Stimulated activated CD8-positive, alpha-beta memory T cell treated with anti-CD3 and anti-CD28 coated beads, Interleukin-4, amount 100 ng/mL, for 48 hours (primary cell): ENCODE measurements around the gene PCK1.

Experiments used
- DNase-seq: peaks from one replicate; pipeline ENCODE4 v3.0.0-alpha.2; 2020

The PCK1 gene

GRCh38 chr20:57561356-57562279 lies 708 bp downstream of the PCK1 start:
- DNase-seq = no peak

- DNase-seq = no peak
Observed at GRCh38 chr20:57562541-57563465, 1.9 kb downstream of the PCK1 start.

GRCh38 chr20:57563522-57563921 lies 2.6 kb downstream of the PCK1 start:
- DNase-seq = no peak

GRCh38 chr20:57564180-57564802 lies 3.4 kb downstream of the PCK1 start:
- DNase-seq = no peak

DNA sequence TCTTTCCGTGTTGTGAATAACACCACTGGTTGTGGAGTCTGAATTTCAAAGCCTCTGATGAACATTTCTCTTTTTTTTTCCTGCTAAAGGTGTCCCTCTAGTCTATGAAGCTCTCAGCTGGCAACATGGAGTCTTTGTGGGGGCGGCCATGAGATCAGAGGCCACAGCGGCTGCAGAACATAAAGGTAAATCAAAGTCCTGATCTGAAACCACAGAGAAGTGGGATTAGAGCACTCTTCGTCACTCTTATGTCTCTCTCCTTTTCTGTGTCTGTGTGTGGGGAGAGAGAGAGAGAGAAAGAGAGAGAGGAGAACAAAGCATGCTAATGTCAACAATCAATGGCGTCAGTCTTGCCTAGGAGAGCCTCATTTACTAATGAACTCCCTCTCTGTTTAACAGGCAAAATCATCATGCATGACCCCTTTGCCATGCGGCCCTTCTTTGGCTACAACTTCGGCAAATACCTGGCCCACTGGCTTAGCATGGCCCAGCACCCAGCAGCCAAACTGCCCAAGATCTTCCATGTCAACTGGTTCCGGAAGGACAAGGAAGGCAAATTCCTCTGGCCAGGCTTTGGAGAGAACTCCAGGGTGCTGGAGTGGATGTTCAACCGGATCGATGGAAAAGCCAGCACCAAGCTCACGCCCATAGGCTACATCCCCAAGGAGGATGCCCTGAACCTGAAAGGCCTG lies 4.2 kb downstream of the PCK1 start:
- DNase-seq = no peak

DNA sequence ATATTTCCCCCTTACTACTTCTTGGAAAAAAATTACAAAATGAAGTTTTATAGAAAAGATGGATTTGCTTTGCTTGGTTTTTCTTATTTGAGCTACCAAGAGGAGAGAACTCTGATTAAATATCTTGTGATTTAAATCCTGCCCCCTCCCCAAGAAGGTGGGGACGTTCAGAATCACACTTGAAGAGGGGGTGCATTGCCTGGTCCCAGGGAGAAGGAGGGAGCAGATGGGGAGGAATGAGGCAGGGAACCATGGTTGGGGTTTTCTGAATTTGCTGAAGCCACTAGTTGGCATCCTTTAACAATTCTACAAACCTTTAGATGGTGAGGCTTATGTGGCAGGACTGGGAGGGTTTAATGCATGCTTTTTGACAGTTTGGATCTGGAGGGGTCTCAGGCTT lies 5.5 kb downstream of the PCK1 start:
- no peak for DNase-seq

DNA sequence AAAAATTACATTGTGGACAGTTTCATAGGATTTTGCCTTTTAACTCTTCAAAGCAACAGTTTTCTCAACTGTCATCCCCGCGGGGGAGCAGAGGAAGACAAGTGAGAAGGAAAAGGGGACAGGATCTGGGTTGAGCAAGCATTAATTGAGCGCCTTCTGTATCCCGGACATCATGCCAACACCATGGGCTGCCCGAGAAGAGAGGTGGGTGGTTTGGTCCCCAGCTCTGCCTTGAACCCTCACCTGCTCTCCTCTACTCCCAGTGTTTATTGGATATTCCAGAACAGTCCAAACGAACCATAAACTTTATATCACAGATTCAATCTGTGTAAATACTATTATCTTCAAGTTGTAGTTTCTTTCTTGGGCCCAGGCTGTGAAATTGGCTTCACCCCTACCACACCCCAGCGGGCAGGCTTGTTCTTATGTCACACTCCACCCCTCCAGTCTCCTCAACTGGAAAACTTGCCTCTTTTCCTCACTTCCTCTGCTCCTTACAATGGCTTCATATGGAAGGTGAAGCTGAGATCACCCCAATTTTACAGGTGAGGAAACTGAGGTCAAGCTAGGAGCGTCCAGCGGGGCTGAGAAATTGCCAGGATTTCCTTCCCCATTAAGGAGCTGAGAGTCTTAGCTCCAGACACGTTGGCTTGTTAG lies 6.0 kb downstream of the PCK1 start:
- no peak for DNase-seq

DNA sequence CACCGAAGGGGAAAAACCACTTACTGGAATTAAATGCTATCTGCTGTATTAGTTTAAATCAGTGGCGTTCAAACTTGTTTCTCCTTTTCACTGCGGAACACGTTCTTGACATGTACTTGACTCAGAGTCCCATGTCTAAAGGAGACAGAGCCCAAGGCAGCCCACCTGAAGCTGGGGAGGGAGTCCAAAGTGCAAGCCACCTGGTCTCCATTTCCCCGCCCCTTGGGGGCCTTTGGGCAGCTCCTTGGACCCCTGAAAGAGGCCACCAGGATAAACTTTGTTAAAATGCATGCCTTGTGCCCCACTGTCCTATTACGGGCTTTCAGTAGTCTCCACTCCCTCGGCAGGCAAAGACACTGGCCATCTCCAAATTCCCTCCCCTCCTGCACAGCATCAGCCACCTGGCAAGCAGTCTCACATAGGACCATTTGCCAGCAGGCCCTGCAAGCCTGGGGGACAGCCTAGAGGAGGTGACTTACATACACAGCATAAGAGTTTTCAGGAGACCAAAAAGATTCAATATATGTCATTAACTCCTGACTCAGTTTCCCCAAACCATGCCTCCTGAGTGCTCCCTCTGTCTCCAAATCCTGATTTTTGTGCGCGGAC lies 6.7 kb downstream of the PCK1 start:
- no peak for DNase-seq

DNA sequence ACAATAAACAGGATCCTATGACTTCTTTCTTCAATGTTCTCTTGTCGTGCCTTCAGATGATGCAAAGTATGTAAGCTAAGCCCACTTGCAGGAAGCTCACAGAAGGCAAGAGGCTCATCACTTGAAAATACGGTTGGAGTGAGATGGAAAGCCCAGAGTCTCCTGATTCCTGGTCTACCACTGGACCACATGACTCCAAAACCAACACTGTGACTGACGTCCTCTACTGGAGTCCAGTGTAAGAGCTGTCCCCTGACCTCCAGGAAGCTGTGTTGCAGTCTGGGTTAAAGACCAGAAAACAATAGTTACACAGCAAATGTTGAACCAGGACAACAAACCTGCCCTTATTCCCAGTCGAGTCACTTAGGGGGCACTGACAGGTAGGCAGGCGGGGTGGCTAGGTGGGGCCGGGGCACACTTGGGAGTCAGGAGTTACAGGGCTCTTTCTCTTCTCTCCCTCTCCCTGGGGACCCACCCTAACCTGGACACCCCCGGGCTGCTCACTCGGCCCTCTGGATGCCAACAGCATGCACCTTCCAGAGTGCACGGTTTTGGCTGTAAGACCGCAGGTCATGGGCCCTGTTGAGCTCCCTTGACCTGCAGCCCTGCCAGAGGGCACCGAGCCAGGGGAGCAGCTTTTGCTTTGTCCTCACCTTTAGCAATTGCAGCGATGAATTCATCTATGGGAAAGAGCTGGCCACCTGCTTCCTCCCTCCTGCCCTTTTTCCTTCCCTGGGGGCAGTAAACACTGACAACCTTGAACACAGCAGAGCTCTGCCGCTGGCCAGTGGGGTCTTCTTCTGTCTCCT lies 7.4 kb downstream of the PCK1 start:
- DNase-seq = no peak

GRCh38 chr20:57568960-57569359 lies 8.1 kb downstream of the PCK1 start:
- no peak for DNase-seq

DNA sequence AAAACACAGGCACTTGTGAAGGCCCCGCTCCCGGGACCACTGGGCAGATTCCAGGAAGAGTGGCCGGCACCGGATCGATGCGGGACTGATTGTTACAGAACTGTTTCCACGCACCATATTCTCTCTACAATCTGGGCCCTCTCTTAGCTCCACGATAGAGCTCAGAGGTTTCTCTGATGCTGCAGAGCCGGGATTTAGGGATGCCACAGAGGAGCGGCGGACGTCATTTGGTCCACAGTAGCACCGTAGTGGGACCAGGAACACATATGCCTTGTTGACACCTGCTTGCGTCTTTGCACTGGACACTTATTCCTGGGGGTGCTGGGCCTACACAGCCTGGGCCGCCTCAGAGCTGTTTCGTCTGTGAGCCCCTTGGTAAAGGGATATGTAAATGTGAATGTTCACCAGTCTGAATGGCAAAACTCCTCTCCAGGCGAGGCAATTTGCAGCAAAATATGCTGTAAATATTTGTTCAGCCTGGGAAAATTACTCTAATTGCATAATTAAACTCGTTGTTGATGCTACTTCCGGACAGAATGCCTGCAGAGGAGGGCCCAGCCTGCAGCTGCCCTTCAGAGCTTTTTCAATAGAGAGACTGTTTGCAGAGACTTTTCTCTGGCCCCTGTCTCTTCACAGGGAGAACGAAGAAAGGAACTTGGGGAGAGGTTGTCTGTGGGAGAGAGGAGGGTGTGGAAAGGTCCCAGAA lies 9.4 kb downstream of the PCK1 start:
- no peak for DNase-seq

DNA sequence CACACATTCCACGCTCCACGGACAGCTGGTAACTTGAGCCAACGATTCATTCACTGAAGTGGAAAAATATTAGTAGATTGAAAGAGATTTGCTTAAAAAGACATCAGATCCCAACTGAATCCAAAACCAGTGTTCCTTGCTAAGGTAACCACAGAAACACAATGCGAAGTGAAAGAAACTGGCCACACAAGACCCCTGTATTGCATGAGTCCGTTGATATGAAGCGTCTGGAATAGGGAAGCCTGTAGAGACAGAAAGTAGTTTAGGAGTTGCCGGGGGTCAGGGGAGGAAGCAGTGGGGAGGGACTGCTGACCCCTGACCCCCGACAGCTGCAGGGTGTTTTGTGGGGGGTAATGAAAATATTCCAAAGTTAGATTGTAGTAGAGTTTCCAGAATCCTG lies 10.0 kb downstream of the PCK1 start:
- no peak for DNase-seq

DNA sequence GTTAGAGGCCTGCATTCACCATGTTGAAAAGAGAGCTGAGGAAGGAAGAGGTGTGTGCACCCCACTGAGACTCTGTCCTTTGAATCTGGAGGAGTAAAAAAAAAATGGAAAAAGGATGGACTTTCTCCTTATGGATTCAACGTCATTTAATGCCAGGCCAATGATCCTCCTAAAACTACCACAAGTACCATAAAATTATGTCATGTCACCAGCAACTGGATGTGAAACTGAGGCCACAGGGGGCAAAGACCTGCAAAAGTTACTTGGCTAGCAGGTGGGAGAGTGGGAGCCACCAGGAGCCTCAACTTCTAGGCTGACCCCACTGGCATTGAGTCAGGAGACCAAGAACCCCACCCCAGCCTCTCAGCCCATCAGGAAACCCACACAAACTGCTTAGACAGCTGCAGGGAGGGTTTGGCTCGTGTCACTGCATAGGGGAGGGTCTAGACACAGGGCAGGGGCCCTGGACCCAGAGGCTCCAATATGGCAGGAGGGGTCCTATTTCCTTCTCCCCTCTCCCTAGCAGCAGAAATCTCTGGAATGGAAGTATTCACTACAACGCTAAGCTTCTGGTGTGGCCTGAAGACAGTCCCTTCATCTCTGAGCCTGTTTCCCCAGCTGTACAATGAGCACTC lies 11.0 kb downstream of the PCK1 start:
- no peak for DNase-seq

DNA sequence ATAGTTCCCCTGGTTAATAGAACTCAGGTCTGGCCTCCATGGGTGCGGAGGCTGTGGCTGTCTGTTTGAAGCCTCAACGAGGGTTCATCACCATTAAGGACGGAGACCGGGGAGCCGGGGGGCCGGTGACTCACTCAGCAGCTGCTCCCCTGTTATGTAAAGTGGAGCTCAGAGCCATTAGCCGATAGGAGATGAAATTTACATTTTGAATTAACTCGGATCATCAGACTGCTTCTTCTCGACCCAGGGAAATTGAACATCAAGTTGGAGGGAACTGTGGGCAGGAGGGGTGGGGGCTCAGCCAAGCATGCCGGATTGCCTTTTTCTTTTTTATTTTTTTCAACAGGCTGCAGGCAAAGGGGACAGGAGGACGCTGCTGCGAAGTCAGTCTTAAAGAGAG lies 12.3 kb downstream of the PCK1 start:
- no peak for DNase-seq

GRCh38 chr20:57573894-57574293 lies 13.0 kb downstream of the PCK1 start:
- DNase-seq = no peak

GRCh38 chr20:57574954-57575353 lies 14.0 kb downstream of the PCK1 start:
- no peak for DNase-seq

- no peak for DNase-seq
Observed at GRCh38 chr20:57576002-57576401, 15.1 kb downstream of the PCK1 start.

DNA sequence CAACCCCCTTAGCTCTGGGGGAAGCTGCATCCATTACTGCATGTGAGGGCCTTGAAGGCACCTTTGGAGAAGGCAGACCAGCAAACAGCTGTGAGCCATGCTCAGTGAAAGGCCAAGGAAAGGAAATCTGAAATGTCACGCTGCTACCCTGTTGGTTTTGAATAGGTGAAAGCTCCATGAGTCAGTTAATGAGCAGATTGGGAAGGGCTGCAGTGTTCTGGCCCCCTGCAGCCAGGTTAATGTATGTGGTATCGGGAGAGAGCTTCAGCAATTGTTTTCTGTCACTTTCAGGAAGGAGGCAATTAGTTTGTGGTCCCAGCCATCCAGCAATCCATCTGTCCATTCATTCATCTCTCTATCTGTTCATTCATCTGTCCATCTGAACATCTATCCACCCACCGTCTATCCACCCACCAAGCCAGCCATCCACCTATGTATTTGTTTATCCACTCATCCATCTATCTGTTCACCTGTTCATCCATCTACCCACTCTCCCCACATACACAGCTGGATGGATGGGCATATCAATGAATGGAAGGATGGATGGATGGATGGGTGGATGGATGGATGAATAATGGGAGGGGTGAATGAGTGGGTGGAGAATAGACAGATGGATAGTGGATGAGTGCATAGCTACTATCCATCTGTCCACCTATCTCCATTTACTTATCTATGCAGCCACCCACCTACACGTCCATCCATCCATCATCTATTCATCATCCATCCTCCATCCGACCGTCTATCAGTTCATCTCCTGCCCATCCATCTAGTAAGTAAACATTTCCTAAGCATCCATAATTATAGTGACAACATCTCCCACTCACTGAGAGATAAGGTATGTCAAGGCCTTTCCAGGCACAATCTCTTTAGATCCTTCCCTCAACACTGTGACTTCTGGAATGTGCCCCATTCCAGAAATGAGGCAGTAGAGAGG lies 16.0 kb downstream of the PCK1 start:
- DNase-seq = no peak
